GM12874 (cell line): ENCODE results near the gene ARL8A.

Source experiments
- CTCF ChIP-seq: IDR thresholded peaks from 2 replicates; pipeline ENCODE4 v1.5.1; 2011; ENCODE audit warnings: low read depth, mild to moderate bottlenecking, control low read depth, low read length, moderate library complexity; ENCODE audit not compliant: insufficient read depth

ARL8A gene

GRCh38 chr1:202127061-202127460 lies 17.5 kb downstream of the ARL8A start:
- TF ChIP-seq CTCF = no peak

- TF ChIP-seq CTCF = no peak
Observed at GRCh38 chr1:202126426-202126825, 18.1 kb downstream of the ARL8A start.

GRCh38 chr1:202125611-202126010 lies 18.9 kb downstream of the ARL8A start:
- no peak for TF ChIP-seq CTCF

- TF ChIP-seq CTCF = no peak
Observed at GRCh38 chr1:202124142-202124541, 20.4 kb downstream of the ARL8A start.

GRCh38 chr1:202123336-202123813 lies 21.2 kb downstream of the ARL8A start:
- no peak for TF ChIP-seq CTCF

GRCh38 chr1:202122639-202123335 lies 21.8 kb downstream of the ARL8A start, which contains the start of gene GPR37L1:
GPR37L1 (plus strand) TSS chr1:202122917; CDS start chr1:202122964, 47 bp downstream.
- TF ChIP-seq CTCF = no peak

GRCh38 chr1:202121006-202121405 lies 23.5 kb downstream of the ARL8A start:
- TF ChIP-seq CTCF = no peak
